ENCODE data around the gene LHX3.
"Not testable (repeated sequence)": the region's sequence is repeated elsewhere in the genome, so short reads cannot be mapped to it uniquely, and the experiment has no call there.

LHX3 gene

DNA sequence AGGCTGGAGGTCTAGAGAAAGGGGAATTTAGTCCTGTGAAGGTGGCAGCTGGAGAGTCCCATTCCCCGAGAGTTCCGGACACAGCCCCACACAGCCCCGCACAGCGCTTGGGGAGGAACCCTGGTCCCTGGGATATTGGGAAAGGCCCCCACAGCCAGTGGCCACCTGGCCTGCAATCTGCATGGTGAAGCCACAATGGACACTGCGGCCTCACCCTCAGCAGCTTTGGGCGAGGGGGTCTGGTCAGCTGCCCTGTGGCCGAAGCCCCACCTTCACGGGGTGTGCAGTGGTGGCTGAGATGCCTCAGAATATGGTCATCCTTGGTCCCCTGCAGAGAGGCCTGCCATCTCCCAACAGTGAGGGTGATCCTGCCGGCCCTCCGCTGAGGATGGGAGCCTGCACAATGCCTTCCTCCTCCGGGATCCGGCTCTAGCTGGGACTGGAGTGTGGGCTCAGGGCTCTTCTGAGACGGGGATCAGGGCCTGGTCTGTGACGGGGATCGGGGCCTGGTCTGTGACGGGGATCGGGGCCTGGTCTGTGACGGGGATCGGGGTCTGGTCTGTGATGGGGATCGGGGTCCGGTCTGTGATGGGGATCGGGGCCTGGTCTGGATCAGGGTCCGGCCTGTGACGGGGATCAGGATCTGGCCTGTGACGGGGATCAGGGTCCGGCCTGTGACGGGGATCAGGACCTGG lies 52.9 kb downstream of the LHX3 start:
- no peak for DNase-seq

GRCh38 chr9:136151214-136151804 lies 53.6 kb downstream of the LHX3 start:
- DNase-seq: no peak

GRCh38 chr9:136150664-136151213 lies 54.2 kb downstream of the LHX3 start:
- DNase-seq: not testable (repeated sequence)

DNA sequence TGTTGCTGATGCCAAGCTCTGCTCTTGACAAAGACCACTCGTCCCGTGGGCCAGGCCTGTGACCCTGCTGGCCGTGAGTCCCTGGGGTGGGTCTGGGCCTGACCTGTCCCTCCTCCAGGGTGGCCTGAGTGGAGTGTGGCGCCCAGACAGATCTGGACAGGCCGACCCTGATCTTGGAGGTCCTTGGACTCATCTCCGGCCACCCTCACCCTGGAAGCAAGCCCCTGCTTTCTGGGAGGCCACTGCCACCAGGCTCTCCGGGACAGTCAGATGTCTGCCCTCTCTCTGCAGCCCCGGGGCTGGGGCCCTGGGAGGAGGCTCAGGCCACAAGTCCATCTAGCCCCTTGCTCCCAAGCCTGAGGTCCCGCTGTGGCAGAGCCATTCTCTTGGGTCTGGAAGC lies 55.1 kb downstream of the LHX3 start:
- no peak for DNase-seq

- DNase-seq: no peak
Measured at GRCh38 chr9:136149337-136149736, 55.6 kb downstream of the LHX3 start.

DNA sequence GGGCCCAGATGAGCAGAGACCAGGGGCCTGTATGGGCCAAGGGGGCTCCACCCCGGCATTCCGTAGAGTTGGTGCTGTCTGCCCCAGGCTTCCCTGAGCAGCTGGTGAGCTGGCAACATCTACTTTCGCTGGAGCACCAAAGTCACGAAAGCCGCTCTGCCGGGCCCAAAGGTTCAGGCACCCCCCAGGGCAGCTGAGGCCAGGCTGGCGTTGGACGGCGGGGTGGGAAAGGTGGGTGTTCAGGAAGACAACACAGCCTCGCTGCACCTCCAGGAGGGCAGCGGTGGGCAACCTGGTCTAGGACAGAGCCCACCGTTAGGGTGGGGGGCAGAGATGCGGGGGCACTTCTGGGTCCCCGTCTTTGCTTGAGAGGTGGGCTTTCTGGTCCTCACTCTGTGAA lies 56.2 kb downstream of the LHX3 start:
- DNase-seq: no peak

DNA sequence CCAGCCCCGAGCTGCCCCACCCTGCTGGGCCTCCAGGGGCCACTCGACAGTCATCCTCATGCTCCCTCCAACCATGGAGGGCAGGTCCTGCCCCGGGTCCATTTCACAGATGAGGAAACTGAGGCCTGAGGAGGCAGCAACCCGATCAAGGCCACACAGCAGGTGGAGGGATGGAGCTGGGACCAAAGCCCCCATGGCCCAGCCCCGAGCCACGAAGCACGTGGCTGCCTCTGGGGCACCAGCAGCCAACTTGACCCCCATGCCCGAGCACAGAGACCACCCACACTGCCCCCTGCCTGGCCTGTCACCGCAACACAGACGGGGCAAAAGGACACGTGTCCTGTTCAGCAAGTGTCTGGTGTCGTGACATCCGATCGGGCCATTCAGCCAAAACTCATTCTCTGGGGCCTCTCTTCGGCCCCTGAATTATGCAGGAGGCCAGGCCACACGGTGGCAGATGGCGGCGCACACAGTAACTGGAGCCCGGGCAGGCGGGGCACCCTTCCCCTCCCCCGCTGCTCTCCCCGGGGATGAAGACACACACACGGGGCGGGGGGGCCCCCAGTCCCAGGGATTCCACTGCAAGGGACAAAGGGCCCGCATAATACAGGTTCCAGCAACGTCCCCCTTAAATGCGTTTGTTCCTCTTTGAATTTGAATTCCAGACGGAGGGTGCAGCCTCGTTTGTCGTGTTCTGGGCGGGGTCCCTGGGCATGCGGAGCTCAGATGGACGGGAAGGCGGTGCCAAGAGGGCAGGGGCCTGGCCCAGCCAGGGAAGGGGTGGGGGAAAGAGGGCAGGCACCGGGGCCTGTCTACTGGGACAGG lies 56.8 kb downstream of the LHX3 start:
- no peak for DNase-seq

DNA sequence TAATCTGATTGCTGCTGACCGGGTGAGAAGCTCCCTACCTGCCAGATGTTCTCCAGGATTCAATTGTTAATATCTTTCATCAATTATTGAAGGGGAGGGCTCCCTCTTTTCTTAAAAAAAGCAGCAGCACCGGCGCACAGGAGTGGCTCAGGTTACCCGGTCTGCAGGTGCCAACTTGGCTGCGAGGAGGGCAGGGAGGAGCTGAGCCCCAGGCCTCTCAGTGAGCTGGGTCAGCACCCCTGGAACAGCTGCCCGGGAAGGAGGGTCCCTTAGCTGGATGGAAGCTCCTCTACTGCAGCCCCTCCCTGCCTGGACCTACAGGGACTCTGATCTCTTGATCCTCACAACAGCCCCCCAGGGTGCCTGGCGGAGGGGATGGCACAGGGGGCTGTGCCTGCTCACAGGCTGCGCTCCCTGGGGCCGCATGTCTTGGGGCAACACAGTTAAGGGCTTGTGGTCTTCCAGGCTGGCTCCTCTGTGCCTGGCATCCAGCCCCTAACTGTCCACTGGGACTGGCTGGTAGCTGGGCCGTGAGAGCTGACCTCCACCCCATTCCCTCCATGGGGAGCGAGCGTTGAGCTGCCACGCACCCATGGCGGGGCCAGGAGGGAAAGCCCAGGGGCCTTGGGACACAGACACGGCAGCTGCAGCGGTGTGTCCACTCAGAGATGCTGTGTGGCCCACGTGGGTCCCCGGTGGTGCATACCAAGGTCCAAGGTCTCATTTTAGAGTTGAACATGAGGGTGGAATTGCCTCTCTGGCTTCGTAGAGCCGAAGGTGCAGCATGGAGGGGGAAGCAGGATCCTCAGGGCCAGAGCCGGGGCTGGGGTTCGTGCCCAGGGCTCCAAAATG lies 57.7 kb downstream of the LHX3 start:
- DNase-seq: no peak
